Liver (tissue), 3 donors: Measurements from ENCODE around the gene ANKRD13B.

ENCODE experiments used
- CTCF ChIP-seq: fragments of 150-350 bp; IDR thresholded peaks from 2 replicates; pipeline ENCODE4 v1.5.1; 2017; ENCODE audit warnings: improper control_type of control experiment, low read depth, low read length; ENCODE audit not compliant: missing input control
- EGR1 ChIP-seq, 2 donors: IDR thresholded peaks; 2 replicates each; pipeline ENCODE4 v1.6.1; 2016 to 2018; ENCODE audit warnings: antibody characterized with exemption in 2 of 2, low read depth in 2 of 2
- HNF4G ChIP-seq: IDR thresholded peaks from 2 replicates; pipeline ENCODE4 v1.6.1; 2016; ENCODE audit warnings: antibody characterized with exemption
- MAX ChIP-seq: IDR thresholded peaks from 2 replicates; pipeline ENCODE4 v1.6.1; 2016; ENCODE audit warnings: antibody characterized with exemption
- RAD21 ChIP-seq, 2 donors: IDR thresholded peaks; 2 replicates each; pipeline ENCODE4 v1.6.1; 2016; ENCODE audit warnings: antibody characterized with exemption in 2 of 2, mild to moderate bottlenecking in 2 of 2
- REST ChIP-seq: IDR thresholded peaks from 2 replicates; pipeline ENCODE4 v1.6.1; 2016; ENCODE audit warnings: antibody characterized with exemption, mild to moderate bottlenecking
- TAF1 ChIP-seq: conservative IDR thresholded peaks from 2 replicates; pipeline ENCODE4 v1.6.1; 2016; ENCODE audit warnings: antibody characterized with exemption, mild to moderate bottlenecking
- YY1 ChIP-seq: IDR thresholded peaks from 2 replicates; pipeline ENCODE4 v1.6.1; 2016; ENCODE audit warnings: antibody characterized with exemption, mild to moderate bottlenecking
- donor health status: healthy.
- donor health status: healthy.

- TF ChIP-seq CTCF, result no peak
- no peak for TF ChIP-seq REST
- no peak for TF ChIP-seq TAF1
- no peak for TF ChIP-seq YY1
- no peak for TF ChIP-seq RAD21 (IDR thresholded peaks at IDR 0.05)
- no peak for TF ChIP-seq EGR1 (IDR thresholded peaks at IDR 0.05; ENCODE audit: low read depth in 2 of 2)
- TF ChIP-seq MAX, result no peak
- no peak for TF ChIP-seq HNF4G
Measured at GRCh38 chr17:29622337-29623282, 29.7 kb downstream of the ANKRD13B start, which contains the start of gene CORO6.
